ENCODE data around the gene SNX8. TPM values are rescaled to one million over a fixed set of nuclear protein-coding genes. Genes with fewer than 3 reads are reported as not detected.

Gene SNX8
- total and polyA plus RNA-seq, 2 of the 13 experiments (the other 11 are each of a cell fraction or from before 2014, with no cell fraction given): 20.6 to 45.2 TPM

DNA sequence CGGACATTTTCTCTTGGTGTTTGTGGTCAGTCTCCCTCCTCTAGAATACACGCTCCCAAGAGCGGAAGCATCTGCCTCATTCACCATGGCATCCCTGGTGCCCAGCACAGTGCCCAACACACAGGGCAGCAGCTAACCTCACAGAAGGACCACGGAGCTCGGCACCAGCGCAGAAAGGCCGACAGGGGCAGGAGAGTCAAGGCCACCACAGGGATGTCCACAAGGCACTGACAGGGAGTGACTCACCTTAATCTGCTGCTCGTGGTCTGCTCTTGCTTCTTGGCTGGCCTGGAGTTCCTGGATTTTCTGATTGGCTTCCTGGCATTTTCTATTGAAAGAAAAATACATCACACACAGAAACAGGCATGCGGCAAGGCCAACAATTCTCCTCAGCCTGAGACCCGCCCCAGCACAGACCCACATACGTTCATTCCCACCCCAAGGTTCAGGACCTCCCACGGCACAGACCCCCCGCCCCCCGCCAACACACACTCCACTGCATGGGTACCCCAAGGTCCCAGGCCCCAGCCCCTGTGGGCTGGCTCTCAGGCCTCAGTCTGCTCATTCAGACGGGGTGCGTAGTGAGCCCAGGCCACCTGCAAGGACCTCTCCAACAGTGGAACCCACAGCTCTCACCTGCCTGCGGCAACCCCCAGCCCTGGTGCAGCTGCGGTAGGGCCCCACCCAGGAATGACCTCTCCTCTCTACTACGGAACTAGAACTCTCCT is 96.4 kb downstream of the SNX8 start:
- Histone ChIP-seq H3K9me3 (ENCODE audit: low read length) (no peaks in the 10 kb centered on the region), H3K36me3 (replicated peaks in 1 of 2; ENCODE audit: control insufficient read depth in 1 of 2, insufficient read depth in 2 of 2, low read length in 2 of 2) (peaks cover 32 to 81% of the 10 kb centered on the region in 2 experiments; a peak in 4 of 5 replicates), H3K79me2 (ENCODE audit: insufficient read depth, low read length) (peaks cover 4% of the 10 kb centered on the region), H3K9ac (ENCODE audit: insufficient read depth, low read depth, low read length) (no peak overlapping the region), H3K4me1 (ENCODE audit: insufficient read depth, low read length) (no peaks in the 10 kb centered on the region), H3K27me3 (ENCODE audit: control insufficient read depth in 1 of 2, insufficient read depth in 2 of 2, low read length in 2 of 2) (no peaks in the 10 kb centered on the region), H3K4me2 (ENCODE audit: low read depth, low read length) (no peak overlapping the region), H2AFZ (ENCODE audit: low read length) (no peak overlapping the region), H3K27ac (ENCODE audit: extremely low read length, insufficient read depth, low read length) (no peak overlapping the region), H3K4me3 (replicated peaks in 1 of 3; ENCODE audit: insufficient read depth in 1 of 3, low read depth in 2 of 3, low read length in 3 of 3) (no peak overlapping the region), H4K20me1 (ENCODE audit: insufficient read depth, low read length) (peaks cover 2% of the 10 kb centered on the region; the same call in 1 of the 2 replicates)
- FAIRE-seq (no peak), DNase-seq (ENCODE audit: low spot score) (no peak), ATAC-seq (no peak)
- TF ChIP-seq BRCA1 (CRISPR knock-in tag; IDR thresholded peaks at IDR 0.05) (no peak), NFKB2 (CRISPR knock-in tag; IDR thresholded peaks at IDR 0.05; ENCODE audit: borderline replicate concordance) (no peak), THYN1 (CRISPR knock-in tag; IDR thresholded peaks at IDR 0.05; ENCODE audit: borderline replicate concordance, low read depth) (no peak), HMGA1 (CRISPR knock-in tag; conservative IDR thresholded peaks at IDR 0.05) (no peak), BHLHE40 (IDR thresholded peaks at IDR 0.05; ENCODE audit: low read length) (no peak), SMYD3 (CRISPR knock-in tag; IDR thresholded peaks at IDR 0.05) (no peak)
- TF ChIP-seq, protein P1, sequence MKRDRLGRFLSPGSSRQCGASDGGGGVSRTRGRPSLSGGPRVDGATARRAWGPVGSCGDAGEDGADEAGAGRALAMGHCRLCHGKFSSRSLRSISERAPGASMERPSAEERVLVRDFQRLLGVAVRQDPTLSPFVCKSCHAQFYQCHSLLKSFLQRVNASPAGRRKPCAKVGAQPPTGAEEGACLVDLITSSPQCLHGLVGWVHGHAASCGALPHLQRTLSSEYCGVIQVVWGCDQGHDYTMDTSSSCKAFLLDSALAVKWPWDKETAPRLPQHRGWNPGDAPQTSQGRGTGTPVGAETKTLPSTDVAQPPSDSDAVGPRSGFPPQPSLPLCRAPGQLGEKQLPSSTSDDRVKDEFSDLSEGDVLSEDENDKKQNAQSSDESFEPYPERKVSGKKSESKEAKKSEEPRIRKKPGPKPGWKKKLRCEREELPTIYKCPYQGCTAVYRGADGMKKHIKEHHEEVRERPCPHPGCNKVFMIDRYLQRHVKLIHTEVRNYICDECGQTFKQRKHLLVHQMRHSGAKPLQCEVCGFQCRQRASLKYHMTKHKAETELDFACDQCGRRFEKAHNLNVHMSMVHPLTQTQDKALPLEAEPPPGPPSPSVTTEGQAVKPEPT (CRISPR knock-in tag; IDR thresholded peaks at IDR 0.05; ENCODE audit: low read depth): no peak
- TF ChIP-seq, protein P2, sequence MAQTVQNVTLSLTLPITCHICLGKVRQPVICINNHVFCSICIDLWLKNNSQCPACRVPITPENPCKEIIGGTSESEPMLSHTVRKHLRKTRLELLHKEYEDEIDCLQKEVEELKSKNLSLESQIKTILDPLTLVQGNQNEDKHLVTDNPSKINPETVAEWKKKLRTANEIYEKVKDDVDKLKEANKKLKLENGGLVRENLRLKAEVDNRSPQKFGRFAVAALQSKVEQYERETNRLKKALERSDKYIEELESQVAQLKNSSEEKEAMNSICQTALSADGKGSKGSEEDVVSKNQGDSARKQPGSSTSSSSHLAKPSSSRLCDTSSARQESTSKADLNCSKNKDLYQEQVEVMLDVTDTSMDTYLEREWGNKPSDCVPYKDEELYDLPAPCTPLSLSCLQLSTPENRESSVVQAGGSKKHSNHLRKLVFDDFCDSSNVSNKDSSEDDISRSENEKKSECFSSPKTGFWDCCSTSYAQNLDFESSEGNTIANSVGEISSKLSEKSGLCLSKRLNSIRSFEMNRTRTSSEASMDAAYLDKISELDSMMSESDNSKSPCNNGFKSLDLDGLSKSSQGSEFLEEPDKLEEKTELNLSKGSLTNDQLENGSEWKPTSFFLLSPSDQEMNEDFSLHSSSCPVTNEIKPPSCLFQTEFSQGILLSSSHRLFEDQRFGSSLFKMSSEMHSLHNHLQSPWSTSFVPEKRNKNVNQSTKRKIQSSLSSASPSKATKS (CRISPR knock-in tag; IDR thresholded peaks at IDR 0.05): no peak
- ChIA-PET CTCF (ENCODE audit: low intra/inter-chr PET ratio, low total read pairs) (no interaction called here), POLR2A (no interaction called here)
- intact Hi-C loops (cut with micrococcal nuclease; ENCODE audit: unreplicated experiment): no loop called here
- no TSS peak for BruUV-seq (replicated peaks)
- 93% methylated on average over 11 of the region's 19 CpGs for WGBS (ENCODE audit: low lambda C conversion rate)
- in situ Hi-C loops (cut with HindIII; ENCODE audit: extremely low pct_ligation_motif_present, low pct_unique_long_range_greater_than_20kb): loop anchor here (10.0 to 25.0 kb wide), 2 partner anchors 423 to 631 kb away; no protein-coding TSS in a partner anchor

Measured in HepG2 (cell line).